Right cardiac atrium (tissue), 5 donors: ENCODE measurements around the gene SPATA6L. TPM values are rescaled to one million over a fixed set of nuclear protein-coding genes. Genes with fewer than 3 reads are reported as not detected.
A peak's percentile ranks its signal among the peaks of the same experiment; 100 is the strongest.
"Not testable (repeated sequence)": the region's sequence is repeated elsewhere in the genome, so short reads cannot be mapped to it uniquely, and the experiment has no call there.

ENCODE experiments used
- ATAC-seq, 2 donors: fragments of 200-7000 bp; cut with Tn5 transposase; one replicate each; pipeline versions ENCODE4 v1.8.0 to v1.9.1; 2020; ENCODE audit warnings: moderate library complexity in 2 of 2, mild to moderate bottlenecking in 1 of 2
- DNase-seq, 3 donors: peaks; one replicate each; pipeline ENCODE4 v3.0.0-alpha.2; 2020
- H3K27ac ChIP-seq: one replicate; pipeline ENCODE4 v1.5.1; 2013; ENCODE audit warnings: mild to moderate bottlenecking, low read length, control low read depth, moderate library complexity
- H3K27me3 ChIP-seq: one replicate; pipeline ENCODE4 v1.6.1; 2013; ENCODE audit not compliant: control insufficient read depth, insufficient read depth
- H3K4me1 ChIP-seq: one replicate; pipeline ENCODE4 v1.6.1; 2013; ENCODE audit warnings: low read length; ENCODE audit not compliant: control insufficient read depth, insufficient read depth
- H3K4me3 ChIP-seq: one replicate; pipeline ENCODE4 v1.5.1; 2013; ENCODE audit warnings: low read length, control low read depth
- H3K9me3 ChIP-seq: one replicate; pipeline ENCODE4 v1.6.1; 2013; ENCODE audit warnings: low read length; ENCODE audit not compliant: control insufficient read depth
- WGBS: extraction: QIAGEN DNeasy Blood & Tissue Kit; methylation state at CpG from one replicate; pipeline ENCODE4 v1.1.7; 2013; 5-methylcytosine and 5-hydroxymethylcytosine counted together
- intact Hi-C, 4 donors: fragments of 100-400 bp; cut with DNase I; formaldehyde crosslinking; loops; one replicate each; pipeline versions ENCODE4 v1.11.0 to v1.14.0; 2022 to 2023
- polyA plus RNA-seq: library from polyadenylated mRNA; stranded (reverse); fragments of 200-250 nt; gene quantifications from one replicate; pipeline ENCODE4 v1.2.3, GENCODE V29; 2013
- total RNA-seq, 4 donors: library from RNA; stranded (reverse); fragmentation: NEBNext Ultra II Directional; extraction: Animal tissue kit (Norgen Biotek cat#: 25700); gene quantifications; one replicate each; pipeline ENCODE4 v1.2.1, GENCODE V29; 2021
- donor health status: healthy with polysubstance abuse.
- donor health status: DM: no; HTN: yes; CAD: no.
- donor health status: DM: no; HTN: no; CAD: no.
- donor health status: DM: no; HTN: yes; CAD: no; lungs with severe emphysema.
- donor health status: DM: yes; HTN: yes; CAD: no.

Gene SPATA6L
- total and polyA plus RNA-seq, 5 donors, result 0.59 to 1.7 (median 1.6) TPM

DNA sequence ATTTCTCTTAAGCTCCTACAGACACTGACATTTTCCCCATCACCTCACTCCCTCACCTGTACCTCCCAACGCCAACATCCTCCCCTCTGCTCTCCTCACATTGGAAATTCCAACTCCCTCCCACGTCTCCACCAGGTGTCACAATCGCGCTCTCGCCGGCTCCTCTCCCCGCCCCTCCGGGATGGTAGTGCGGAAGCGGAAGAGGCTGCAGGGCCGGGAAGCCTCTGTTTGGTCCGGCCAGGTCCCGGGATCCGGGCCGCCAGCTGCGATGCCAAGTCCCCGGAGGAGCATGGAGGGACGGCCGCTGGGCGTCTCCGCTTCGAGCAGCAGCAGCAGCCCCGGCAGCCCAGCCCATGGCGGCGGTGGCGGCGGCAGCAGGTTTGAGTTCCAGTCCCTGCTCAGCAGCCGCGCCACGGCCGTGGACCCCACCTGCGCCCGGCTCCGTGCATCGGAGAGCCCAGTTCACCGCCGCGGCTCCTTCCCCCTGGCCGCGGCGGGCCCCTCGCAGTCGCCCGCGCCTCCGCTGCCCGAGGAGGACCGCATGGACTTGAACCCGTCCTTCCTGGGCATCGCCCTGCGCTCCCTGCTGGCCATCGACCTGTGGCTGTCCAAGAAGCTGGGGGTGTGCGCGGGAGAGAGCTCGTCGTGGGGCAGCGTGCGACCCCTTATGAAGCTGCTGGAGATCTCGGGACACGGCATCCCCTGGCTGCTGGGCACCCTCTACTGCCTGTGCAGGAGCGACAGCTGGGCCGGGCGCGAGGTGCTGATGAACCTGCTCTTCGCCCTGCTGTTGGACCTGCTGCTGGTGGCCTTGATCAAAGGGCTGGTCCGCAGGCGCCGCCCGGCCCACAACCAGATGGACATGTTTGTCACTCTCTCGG lies 3.9 kb downstream of the SPATA6L start, which contains the start of gene PLPP6:
Gene PLPP6, plus strand, starts transcription at position 187 of the 881 bp plus-strand sequence. Its CDS starts 82 bp downstream, at position 269.
- intact Hi-C loops, result loop anchor here in 1 of 4 donors (10.0 kb wide), 1 partner anchor 72 kb away; no protein-coding TSS in a partner anchor
- Histone ChIP-seq H3K4me1 (peaks cover 4% of the 10 kb centered on the region), H3K4me3 (peak within 1 kb of the TSS; percentile 82), H3K9me3 (no peaks in the 10 kb centered on the region), H3K27ac (peak within 1 kb of the TSS; percentile 58), H3K27me3 (no peaks in the 10 kb centered on the region)
- ATAC-seq, result peak; percentile 95 to 96
- 4% methylated on average over 70 of the region's 70 CpGs for whole genome bisulfite sequencing
- DNase-seq, result peak; percentile 90 to 95 (median 94)

GRCh38 chr9:4661611-4662010 lies 4.7 kb downstream of the SPATA6L start:
- 13% methylated on average over 5 of the region's 5 CpGs for WGBS
- Histone ChIP-seq H3K4me1 (peaks cover 4% of the 10 kb centered on the region), H3K27ac (no peak overlapping the region), H3K27me3 (no peaks in the 10 kb centered on the region), H3K9me3 (no peaks in the 10 kb centered on the region), H3K4me3 (peak overlapping the region; percentile 82)
- intact Hi-C loops, result loop anchor here in 1 of 4 donors (10.0 kb wide), 1 partner anchor 73 kb away; no protein-coding TSS in a partner anchor
- ATAC-seq, result no peak
- no peak for DNase-seq

DNA sequence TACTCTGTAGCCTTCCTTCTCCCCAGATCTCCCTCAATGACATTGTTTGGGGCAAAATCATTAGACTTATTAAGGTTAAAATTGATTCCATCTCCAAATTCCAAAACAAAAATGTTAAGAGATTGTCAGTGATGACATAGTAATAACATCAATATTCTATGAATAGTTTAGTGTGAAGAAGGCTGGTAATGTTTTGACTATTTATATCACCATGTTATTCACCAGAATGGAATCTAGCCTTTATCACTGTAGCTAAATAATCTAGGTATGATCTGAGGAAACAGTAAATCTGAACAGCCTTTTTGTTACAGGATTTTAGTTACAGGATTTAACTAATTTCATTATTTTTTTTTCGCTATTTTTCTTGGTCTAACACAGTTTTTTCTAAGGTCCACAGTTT lies 5.1 kb downstream of the SPATA6L start:
- intact Hi-C loops, result loop anchor here in 1 of 4 donors (10.0 kb wide), 1 partner anchor 74 kb away; no protein-coding TSS in a partner anchor
- Histone ChIP-seq H3K27ac (no peak overlapping the region), H3K4me1 (peaks cover 4% of the 10 kb centered on the region), H3K4me3 (no peak overlapping the region), H3K9me3 (no peaks in the 10 kb centered on the region), H3K27me3 (no peaks in the 10 kb centered on the region)
- DNase-seq, result no peak
- no peak for ATAC-seq
- WGBS, result 95% methylated on average over 1 of the region's 1 CpG

DNA sequence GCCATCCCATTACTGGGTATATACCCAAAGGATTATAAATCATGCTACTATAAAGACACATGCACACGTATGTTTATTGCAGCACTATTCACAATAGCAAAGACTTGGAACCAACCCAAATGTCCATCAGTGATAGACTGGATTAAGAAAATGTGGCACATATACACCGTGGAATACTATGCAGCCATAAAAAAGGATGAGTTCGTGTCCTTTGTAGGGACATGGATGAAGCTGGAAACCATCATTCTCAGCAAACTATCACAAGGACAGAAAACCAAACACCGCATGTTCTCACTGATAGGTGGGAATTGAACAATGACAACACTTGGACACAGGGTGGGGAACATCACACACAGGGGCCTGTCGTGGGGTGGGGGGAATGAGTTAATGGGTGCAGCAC lies 5.6 kb downstream of the SPATA6L start:
- not testable (repeated sequence) for H3K27me3 ChIP-seq, H3K9me3 ChIP-seq, DNase-seq, H3K4me1 ChIP-seq, H3K4me3 ChIP-seq, ATAC-seq, H3K27ac ChIP-seq
- 92% methylated on average over 4 of the region's 5 CpGs for WGBS
- intact Hi-C loops, result loop anchor here in 1 of 4 donors (10.0 kb wide), 1 partner anchor 74 kb away; no protein-coding TSS in a partner anchor

- WGBS, result 95% methylated on average over 4 of the region's 4 CpGs
- H3K27me3 ChIP-seq, result no peaks in the 10 kb centered on the region
- no peaks in the 10 kb centered on the region for H3K9me3 ChIP-seq
- H3K4me1 ChIP-seq, result no peaks in the 10 kb centered on the region
- DNase-seq, result no peak
- H3K4me3 ChIP-seq, result no peak overlapping the region
- intact Hi-C loops, result no loop called here
- no peak overlapping the region for H3K27ac ChIP-seq
- no peak for ATAC-seq
Observed at GRCh38 chr9:4657426-4658159, 8.7 kb downstream of the SPATA6L start.

- Histone ChIP-seq H3K9me3 (no peaks in the 10 kb centered on the region), H3K27ac (no peak overlapping the region), H3K27me3 (no peaks in the 10 kb centered on the region), H3K4me1 (no peaks in the 10 kb centered on the region), H3K4me3 (no peak overlapping the region)
- intact Hi-C loops, result no loop called here
- no peak for ATAC-seq
- 96% methylated on average over 3 of the region's 3 CpGs for WGBS
- DNase-seq, result no peak
Observed at GRCh38 chr9:4656621-4657020, 9.7 kb downstream of the SPATA6L start.

DNA sequence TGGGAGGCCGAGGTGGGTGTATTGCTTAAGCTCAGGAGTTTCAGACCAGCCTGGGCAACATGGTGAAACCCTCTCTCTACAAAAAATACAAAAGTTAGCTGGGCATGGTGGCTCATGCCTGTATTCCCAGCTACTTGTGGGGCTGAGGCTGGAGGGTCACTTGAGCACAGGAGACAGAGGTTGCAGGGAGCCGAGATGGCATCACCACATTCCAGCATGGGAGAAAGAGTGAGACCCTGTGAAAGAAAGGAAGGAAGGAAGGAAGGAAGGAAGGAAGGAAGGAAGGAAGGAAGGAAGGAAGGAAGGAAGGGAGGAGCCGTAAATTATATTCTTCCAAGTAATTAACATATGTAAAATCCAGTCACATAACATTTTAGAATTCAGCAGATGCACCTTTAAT lies 10.1 kb downstream of the SPATA6L start:
- ATAC-seq, H3K27ac ChIP-seq, H3K27me3 ChIP-seq, H3K9me3 ChIP-seq, H3K4me3 ChIP-seq, DNase-seq, H3K4me1 ChIP-seq, intact Hi-C loops: not testable (repeated sequence)
- 90% methylated on average over 3 of the region's 3 CpGs for WGBS

GRCh38 chr9:4654538-4654937 lies 11.7 kb downstream of the SPATA6L start:
- no peak for ATAC-seq
- Histone ChIP-seq H3K27me3 (no peaks in the 10 kb centered on the region), H3K4me1 (no peaks in the 10 kb centered on the region), H3K4me3 (no peak overlapping the region), H3K9me3 (no peaks in the 10 kb centered on the region), H3K27ac (no peak overlapping the region)
- WGBS, result 94% methylated on average over 10 of the region's 10 CpGs
- intact Hi-C loops, result no loop called here
- DNase-seq, result no peak

GRCh38 chr9:4654084-4654483 lies 12.2 kb downstream of the SPATA6L start:
- H3K4me3 ChIP-seq, result no peak overlapping the region
- ATAC-seq (no peak), DNase-seq (no peak)
- 88% methylated on average over 9 of the region's 9 CpGs for WGBS
- no peaks in the 10 kb centered on the region for H3K27me3 ChIP-seq
- H3K27ac ChIP-seq, result no peak overlapping the region
- H3K4me1 ChIP-seq, result no peaks in the 10 kb centered on the region
- intact Hi-C loops, result no loop called here
- no peaks in the 10 kb centered on the region for H3K9me3 ChIP-seq

DNA sequence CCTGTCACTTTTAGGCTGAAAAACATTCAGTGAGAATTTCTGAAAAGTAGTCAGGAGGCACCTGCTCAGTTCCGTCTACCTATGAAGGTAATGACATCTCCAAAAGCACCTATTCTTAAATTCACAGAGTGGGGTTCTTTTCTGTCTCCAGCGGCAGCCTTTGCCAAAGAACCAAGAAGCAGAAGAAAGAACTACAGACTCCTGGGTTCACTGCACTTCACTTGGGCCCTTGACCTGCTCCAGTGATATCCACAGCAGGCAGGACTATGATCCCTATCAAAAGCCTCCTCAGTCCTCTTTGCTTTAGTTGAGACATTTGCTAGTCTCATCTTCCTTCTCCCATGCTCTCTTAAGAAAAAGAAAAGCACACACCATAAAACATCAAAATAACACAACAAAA lies 23.9 kb downstream of the SPATA6L start:
- Histone ChIP-seq H3K27ac (no peak overlapping the region), H3K4me1 (no peaks in the 10 kb centered on the region), H3K4me3 (no peak overlapping the region), H3K9me3 (no peaks in the 10 kb centered on the region), H3K27me3 (no peaks in the 10 kb centered on the region)
- no peak for ATAC-seq
- no peak for DNase-seq
- WGBS, result 91% methylated on average over 2 of the region's 2 CpGs
- intact Hi-C loops, result loop anchor here in 2 of 4 donors (5.0 to 10.0 kb wide), 2 partner anchors 258 to 260 kb away; no protein-coding TSS in a partner anchor

GRCh38 chr9:4640027-4640426 lies 26.3 kb downstream of the SPATA6L start:
- 57% methylated on average over 2 of the region's 2 CpGs for WGBS
- no peak overlapping the region for H3K4me3 ChIP-seq
- ATAC-seq (no peak), DNase-seq (peak in 1 of 3 donors; percentile 45)
- intact Hi-C loops, result loop anchor here in 2 of 4 donors (5.0 to 10.0 kb wide), 2 partner anchors 255 to 258 kb away; no protein-coding TSS in a partner anchor
- no peaks in the 10 kb centered on the region for H3K9me3 ChIP-seq
- H3K27me3 ChIP-seq, result no peaks in the 10 kb centered on the region
- no peak overlapping the region for H3K27ac ChIP-seq
- H3K4me1 ChIP-seq, result no peaks in the 10 kb centered on the region
